K562 (cell line): ENCODE data around the gene MYBPC3. TPM values are rescaled to one million over a fixed set of nuclear protein-coding genes. Genes with fewer than 3 reads are reported as not detected.

ENCODE experiments used
- ATAC-seq: fragments of 200-7000 bp; cut with Tn5 transposase; 3 replicates; pipeline ENCODE4 v1.9.1; 2020; ENCODE audit warnings: moderate library complexity
- BruUV-seq: library from RNA; stranded (reverse); fragments of 400-500 nt; replicated peaks from 2 replicates; lab custom pipeline; 2021; lab: Mats Ljungman, UMichigan
- CTCF ChIA-PET: fragments of 300-600 bp; formaldehyde crosslinking; extraction: SDS; loops from one replicate; lab custom pipeline; 2021; ENCODE audit warnings: low intra/inter-chr PET ratio; lab: Yijun Ruan, JAX
- POLR2A ChIA-PET: fragments of 300-600, 350-650 bp; sonication (Branson Sonifier 250); formaldehyde crosslinking; extraction: SDS; loops from one replicate; lab custom pipeline; 2021; ENCODE audit warnings: antibody characterized with exemption, inconsistent platforms; lab: Yijun Ruan, JAX
- DNase-seq, 4 experiments: peaks; one replicate each; pipeline versions ENCODE4 v3.0.0 to v3.0.0-alpha.2; 2011 to 2018; ENCODE audit warnings: low spot score in 3 of 4, mixed read lengths in 3 of 4; ENCODE audit errors: extremely low read depth in 1 of 4
- FAIRE-seq: peaks from 2 replicates; lab custom pipeline; 2011; peaks lifted over from hg19 to GRCh38; lab: Jason Lieb, UNC
- H2AFZ ChIP-seq: 2 replicates; pipeline ENCODE4 v1.6.0; 2011; ENCODE audit warnings: low read depth, low read length, control low read depth, inconsistent platforms
- H3K27ac ChIP-seq: fragments of 200-600 bp; 3 replicates; pipeline ENCODE4 v1.8.0; 2011; ENCODE audit warnings: low read depth, mild to moderate bottlenecking, control low read depth, inconsistent platforms, low read length, moderate library complexity, mixed read lengths; ENCODE audit errors: extremely low read depth
- H3K27me3 ChIP-seq, 2 experiments: fragments of 300-600 bp in 1 of 2; 2 replicates in 1 of 2; 3 replicates in 1 of 2; pipeline versions ENCODE4 v1.6.0 to v1.8.0; 2011; ENCODE audit warnings: inconsistent platforms in 2 of 2, low read length in 2 of 2, mild to moderate bottlenecking in 1 of 2, mixed read lengths in 1 of 2, moderate library complexity in 1 of 2; ENCODE audit not compliant: control insufficient read depth in 2 of 2, insufficient read depth in 2 of 2
- H3K36me3 ChIP-seq: fragments of 300-600 bp; 3 replicates; pipeline ENCODE4 v1.8.0; 2011; ENCODE audit warnings: mild to moderate bottlenecking, low read length, inconsistent platforms; ENCODE audit not compliant: control insufficient read depth, insufficient read depth
- H3K4me1 ChIP-seq, 2 experiments: fragments of 200-600 bp in 1 of 2; replicated peaks in 1 of 2; 2 replicates in 1 of 2; 3 replicates in 1 of 2; pipeline versions ENCODE4 v1.5.1 to v1.8.0; 2011; ENCODE audit warnings: inconsistent platforms in 2 of 2, low read length in 2 of 2, mild to moderate bottlenecking in 1 of 2, mixed read lengths in 1 of 2, moderate library complexity in 1 of 2; ENCODE audit not compliant: control insufficient read depth in 2 of 2, insufficient read depth in 2 of 2
- H3K4me2 ChIP-seq: 2 replicates; pipeline ENCODE4 v1.6.1; 2011; ENCODE audit warnings: low read length, control low read depth, inconsistent platforms, mixed read lengths; ENCODE audit not compliant: insufficient read depth
- H3K4me3 ChIP-seq: fragments of 200-600 bp; sonication (generic), shearing (Covaris generic); 2 replicates; pipeline ENCODE4 v1.5.1; 2016; ENCODE audit warnings: control low read depth, inconsistent platforms
- H3K79me2 ChIP-seq: fragments of 200-600 bp; 3 replicates; pipeline ENCODE4 v1.8.0; 2011; ENCODE audit warnings: low read length, inconsistent platforms; ENCODE audit not compliant: control insufficient read depth, insufficient read depth
- H3K9ac ChIP-seq, 2 experiments: 2 replicates each; pipeline versions ENCODE4 v1.6.0 to v1.6.1; 2011; ENCODE audit warnings: low read depth in 2 of 2, low read length in 2 of 2, control low read depth in 1 of 2, inconsistent platforms in 1 of 2, mild to moderate bottlenecking in 1 of 2, mixed read lengths in 1 of 2; ENCODE audit not compliant: insufficient read depth in 1 of 2
- H3K9me1 ChIP-seq: one replicate; pipeline ENCODE4 v1.6.0; 2011; ENCODE audit warnings: inconsistent platforms, mild to moderate bottlenecking, low read length, moderate library complexity; ENCODE audit not compliant: control insufficient read depth, insufficient read depth
- H3K9me3 ChIP-seq: replicated peaks from 2 replicates; pipeline ENCODE4 v1.5.1; 2011; ENCODE audit warnings: low read depth, low read length, inconsistent platforms; ENCODE audit not compliant: control insufficient read depth, insufficient read depth
- H4K20me1 ChIP-seq: replicated peaks from 2 replicates; pipeline ENCODE4 v1.6.1; 2011; ENCODE audit warnings: low read length, inconsistent platforms, mixed read lengths; ENCODE audit not compliant: control insufficient read depth, insufficient read depth
- CC2D1A ChIP-seq: fragments of 450-650 bp; IDR thresholded peaks from 2 replicates; pipeline ENCODE4 v1.6.1; 2017; ENCODE audit warnings: mild to moderate bottlenecking
- CXXC5 ChIP-seq: fragments of 250-450 bp; sonication (Bioruptor Pico); IDR thresholded peaks from 2 replicates; pipeline ENCODE4 v1.8.0; 2022; ENCODE audit warnings: inconsistent platforms, mild to moderate bottlenecking, moderate library complexity
- GTF2F1 ChIP-seq: IDR thresholded peaks from 2 replicates; pipeline ENCODE4 v1.6.1; 2011; ENCODE audit warnings: low read depth, low read length, improper control_type of control experiment
- ILK ChIP-seq: fragments of 450-650 bp; IDR thresholded peaks from 2 replicates; pipeline ENCODE4 v1.6.1; 2016; ENCODE audit warnings: missing genetic modification characterization, low read depth, mild to moderate bottlenecking, missing compliant biosample characterization, moderate library complexity, borderline replicate concordance
- KAT7 ChIP-seq: sonication (generic); formaldehyde crosslinking; IDR thresholded peaks from 2 replicates; pipeline ENCODE4 v1.8.0; 2022; ENCODE audit warnings: missing genetic modification reagents, mild to moderate bottlenecking, borderline replicate concordance
- NCOA4 ChIP-seq: fragments of 450-650 bp; IDR thresholded peaks from 2 replicates; pipeline ENCODE4 v1.6.1; 2018; ENCODE audit warnings: mild to moderate bottlenecking; ENCODE audit not compliant: partially characterized antibody
- NR0B1 ChIP-seq: fragments of 450-650 bp; IDR thresholded peaks from one replicate; pipeline ENCODE4 v1.6.1; 2018; ENCODE audit warnings: mild to moderate bottlenecking, moderate library complexity; ENCODE audit not compliant: partially characterized antibody
- TCF3 ChIP-seq: sonication (generic); formaldehyde crosslinking; IDR thresholded peaks from 2 replicates; pipeline ENCODE4 v1.4.0; 2020; ENCODE audit warnings: mild to moderate bottlenecking, missing genetic modification reagents
- XRCC5 ChIP-seq: fragments of 200-400 bp; formaldehyde crosslinking; IDR thresholded peaks from 2 replicates; pipeline ENCODE4 v1.6.1; 2017; ENCODE audit warnings: low read depth, mild to moderate bottlenecking, low read length
- ZBTB26 ChIP-seq: fragments of 450-650 bp; formaldehyde crosslinking; IDR thresholded peaks from 2 replicates; pipeline ENCODE4 v1.4.0; 2022; ENCODE audit warnings: missing genetic modification characterization
- ZNF212 ChIP-seq: fragments of 450-650 bp; formaldehyde crosslinking; IDR thresholded peaks from 2 replicates; pipeline ENCODE4 v1.4.0; 2020; ENCODE audit warnings: mild to moderate bottlenecking
- ZNF280A ChIP-seq: fragments of 450-650 bp; IDR thresholded peaks from 2 replicates; pipeline ENCODE4 v1.6.1; 2018; ENCODE audit warnings: mild to moderate bottlenecking, low read depth; ENCODE audit not compliant: partially characterized antibody
- WGBS: fragments of 100-300 bp; shearing (Covaris generic); methylation state at CpG from one replicate; pipeline ENCODE4 v1.1.6; 2016; ENCODE audit warnings: low coverage, mixed read lengths; ENCODE audit not compliant: insufficient coverage; ENCODE audit errors: missing lambda C conversion rate; 5-methylcytosine and 5-hydroxymethylcytosine counted together
- in situ Hi-C: fragments of 300-500 bp; cut with MboI; formaldehyde crosslinking; loops from 4 replicates; pipeline ENCODE4 v1.15.0; 2018; ENCODE audit warnings: inconsistent platforms, mixed read lengths
- intact Hi-C: fragments of 100-400 bp; cut with micrococcal nuclease; formaldehyde crosslinking; loops from 2 replicates; pipeline ENCODE4 v1.14.2; 2022
- polyA plus RNA-seq, 8 experiments: library from polyadenylated mRNA; depleted of rRNA in 4 of 8; stranded (reverse) in 5 of 8; unstranded in 3 of 8; fragments of >200 nt; fragmentation: Nextera tagmentation in 2 of 8; fragmentation: Illumina TruSeq in 1 of 8; extraction: Ambion mirVana in 2 of 8; extraction: Trizol in 1 of 8; gene quantifications; 2 replicates each; pipeline versions ENCODE4 v1.2.1 to v1.2.3, GENCODE V29; 2011 to 2014; ENCODE audit warnings: inconsistent platforms in 1 of 8, missing spikeins in 1 of 8
- total RNA-seq, 7 experiments: library from RNA; depleted of rRNA in 6 of 7; stranded (reverse); fragments of >200 nt in 6 of 7; fragmentation: Illumina TruSeq in 2 of 7; extraction: Trizol in 2 of 7; gene quantifications; 2 replicates each; pipeline versions ENCODE4 v1.2.1 to v1.2.3, GENCODE V29; 2011 to 2021; ENCODE audit warnings: low replicate concordance in 1 of 7
- TF ChIP-seq, protein P1 (sequence below): fragments of 150-350 bp; conservative IDR thresholded peaks from 2 replicates; pipeline ENCODE4 v1.6.1; 2014; ENCODE audit warnings: low read length

Gene MYBPC3
- total and polyA plus RNA-seq, 9 of the 15 experiments (the other 6 are each of a cell fraction or from before 2014, with no cell fraction given) = 0.01 TPM; not detected in 8

GRCh38 chr11:47355283-47356128 lies 3.0 kb upstream of the MYBPC3 start (continued):
- TF ChIP-seq ZBTB26 (peak; percentile 11; the same call in 1 of the 2 replicates), KAT7 (CRISPR knock-in tag) (no peak)

GRCh38 chr11:47354913-47355282 lies 2.4 kb upstream of the MYBPC3 start:
- intact Hi-C loops (loop anchor here (1.0 to 10.0 kb wide), 4 partner anchors 50 to 470 kb away; partner anchors contain the start of gene SLC39A13), in situ Hi-C loops (loop anchor here (10.0 kb wide), 1 partner anchor 470 kb away; no protein-coding TSS in a partner anchor)
- no peaks in the 10 kb centered on the region for H4K20me1 ChIP-seq
- CTCF ChIA-PET = interaction anchor here (0.6 to 3.2 kb wide), 8 partner anchors 18 to 465 kb away, joined by 3 to 46 read pairs (median 4); partner anchors contain the start of genes ARFGAP2 and NR1H3
- ATAC-seq (no peak), FAIRE-seq (no peak), DNase-seq (no peak)
- POLR2A ChIA-PET = no interaction called here
- H3K79me2 ChIP-seq = no peaks in the 10 kb centered on the region
- H3K4me3 ChIP-seq = no peak overlapping the region
- no peaks in the 10 kb centered on the region for H3K36me3 ChIP-seq
- H2AFZ ChIP-seq = no peak overlapping the region
- H3K9ac ChIP-seq = no peak overlapping the region
- no peaks in the 10 kb centered on the region for H3K27me3 ChIP-seq
- H3K4me2 ChIP-seq = no peak overlapping the region
- H3K9me1 ChIP-seq = no peaks in the 10 kb centered on the region
- 9% methylated on average over 10 of the region's 32 CpGs for WGBS
- peaks cover 0 to 51% of the 10 kb centered on the region in 2 experiments; a peak in 3 of 5 replicates for H3K4me1 ChIP-seq
- no peak overlapping the region for H3K27ac ChIP-seq
- no TSS peak for BruUV-seq
- peaks cover 13% of the 10 kb centered on the region for H3K9me3 ChIP-seq
- no peak for TF ChIP-seq ZNF280A
- no peak for TF ChIP-seq CC2D1A
- TF ChIP-seq NCOA4 = no peak
- no peak for TF ChIP-seq ILK (tag)
- TF ChIP-seq, protein P1, sequence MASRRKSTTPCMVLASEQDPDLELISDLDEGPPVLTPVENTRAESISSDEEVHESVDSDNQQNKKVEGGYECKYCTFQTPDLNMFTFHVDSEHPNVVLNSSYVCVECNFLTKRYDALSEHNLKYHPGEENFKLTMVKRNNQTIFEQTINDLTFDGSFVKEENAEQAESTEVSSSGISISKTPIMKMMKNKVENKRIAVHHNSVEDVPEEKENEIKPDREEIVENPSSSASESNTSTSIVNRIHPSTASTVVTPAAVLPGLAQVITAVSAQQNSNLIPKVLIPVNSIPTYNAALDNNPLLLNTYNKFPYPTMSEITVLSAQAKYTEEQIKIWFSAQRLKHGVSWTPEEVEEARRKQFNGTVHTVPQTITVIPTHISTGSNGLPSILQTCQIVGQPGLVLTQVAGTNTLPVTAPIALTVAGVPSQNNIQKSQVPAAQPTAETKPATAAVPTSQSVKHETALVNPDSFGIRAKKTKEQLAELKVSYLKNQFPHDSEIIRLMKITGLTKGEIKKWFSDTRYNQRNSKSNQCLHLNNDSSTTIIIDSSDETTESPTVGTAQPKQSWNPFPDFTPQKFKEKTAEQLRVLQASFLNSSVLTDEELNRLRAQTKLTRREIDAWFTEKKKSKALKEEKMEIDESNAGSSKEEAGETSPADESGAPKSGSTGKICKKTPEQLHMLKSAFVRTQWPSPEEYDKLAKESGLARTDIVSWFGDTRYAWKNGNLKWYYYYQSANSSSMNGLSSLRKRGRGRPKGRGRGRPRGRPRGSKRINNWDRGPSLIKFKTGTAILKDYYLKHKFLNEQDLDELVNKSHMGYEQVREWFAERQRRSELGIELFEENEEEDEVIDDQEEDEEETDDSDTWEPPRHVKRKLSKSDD = no peak
- TF ChIP-seq XRCC5 = no peak
- no peak for TF ChIP-seq CXXC5 (CRISPR knock-in tag)
- TF ChIP-seq GTF2F1 = no peak
- TF ChIP-seq NR0B1 = no peak
- TF ChIP-seq ZNF212 (CRISPR knock-in tag) = no peak
- TF ChIP-seq TCF3 (CRISPR knock-in tag) = no peak
